OCI-LY7 (cell line): ENCODE data around the gene RGS8. TPM values are rescaled to one million over a fixed set of nuclear protein-coding genes. Genes with fewer than 3 reads are reported as not detected.

ENCODE experiments used
- BruUV-seq: library from RNA; stranded (reverse); fragments of 400-500 nt; replicated peaks from 2 replicates; lab custom pipeline; 2021; lab: Mats Ljungman, UMichigan
- CTCF ChIA-PET: fragments of 300-600 bp; sonication (Branson Sonifier 250); formaldehyde crosslinking; loops from one replicate; lab custom pipeline; 2022; ENCODE audit warnings: antibody characterized with exemption; ENCODE audit not compliant: unreplicated experiment; lab: Charles Lee
- POLR2A ChIA-PET: fragments of 300-600 bp; sonication (Branson Sonifier 250); formaldehyde crosslinking; loops from one replicate; lab custom pipeline; 2022; ENCODE audit warnings: antibody characterized with exemption; lab: Charles Lee
- DNase-seq: peaks from one replicate; pipeline ENCODE4 v3.0.0-alpha.2; 2015; ENCODE audit warnings: low spot score
- H2AFZ ChIP-seq: fragments of 200-600 bp; sonication (generic), shearing (Covaris generic); 2 replicates; pipeline ENCODE4 v1.6.1; 2014; ENCODE audit warnings: mild to moderate bottlenecking, antibody characterized with exemption, low read length, moderate library complexity
- H3K27ac ChIP-seq: fragments of 200-600 bp; sonication (generic); 2 replicates; pipeline ENCODE4 v1.5.1; 2014; ENCODE audit warnings: mixed run types, low read depth, mild to moderate bottlenecking, moderate library complexity, low read length, inconsistent platforms; ENCODE audit not compliant: poor library complexity, severe bottlenecking
- H3K36me3 ChIP-seq: fragments of 200-600 bp; sonication (generic); 2 replicates; pipeline ENCODE4 v1.6.1; 2014; ENCODE audit warnings: mild to moderate bottlenecking, antibody characterized with exemption, low read length, moderate library complexity, mixed read lengths; ENCODE audit not compliant: insufficient read depth
- H3K4me1 ChIP-seq: fragments of 200-600 bp; sonication (generic); 2 replicates; pipeline ENCODE4 v1.5.1; 2014; ENCODE audit warnings: mild to moderate bottlenecking, low read length; ENCODE audit not compliant: insufficient read depth, poor library complexity, severe bottlenecking
- H3K4me2 ChIP-seq: fragments of 200-600 bp; sonication (generic); 2 replicates; pipeline ENCODE4 v1.6.1; 2014; ENCODE audit warnings: mild to moderate bottlenecking, low read length
- H3K4me3 ChIP-seq: fragments of 200-600 bp; sonication (generic); 2 replicates; pipeline ENCODE4 v1.5.1; 2014; ENCODE audit warnings: mild to moderate bottlenecking, low read depth, low read length; ENCODE audit not compliant: poor library complexity, severe bottlenecking
- H3K79me2 ChIP-seq: fragments of 200-600 bp; sonication (generic); 2 replicates; pipeline ENCODE4 v1.6.1; 2016; ENCODE audit warnings: low read depth, mild to moderate bottlenecking, low read length, moderate library complexity, mixed read lengths; ENCODE audit not compliant: insufficient read depth
- H3K9me2 ChIP-seq: fragments of 200-600 bp; sonication (generic); 2 replicates; pipeline ENCODE4 v1.6.1; 2016; ENCODE audit warnings: mild to moderate bottlenecking, low read length, mixed read lengths; ENCODE audit not compliant: insufficient read depth
- H3K9me3 ChIP-seq: fragments of 200-600 bp; sonication (generic); 2 replicates; pipeline ENCODE4 v1.6.1; 2014; ENCODE audit warnings: mild to moderate bottlenecking, mixed run types, low read length, mixed read lengths
- H4K20me1 ChIP-seq: fragments of 200-600 bp; sonication (generic); 2 replicates; pipeline ENCODE4 v1.6.1; 2014; ENCODE audit warnings: mild to moderate bottlenecking, antibody characterized with exemption, low read length, moderate library complexity, mixed read lengths; ENCODE audit not compliant: insufficient read depth
- EZH2phosphoT487 ChIP-seq: fragments of 200-600 bp; sonication (generic); IDR thresholded peaks from 2 replicates; pipeline ENCODE4 v1.6.1; 2018; ENCODE audit warnings: low read depth, borderline replicate concordance, mild to moderate bottlenecking, mixed run types, antibody characterized with exemption, low read length, moderate library complexity, mixed read lengths
- intact Hi-C: fragments of 100-400 bp; cut with micrococcal nuclease; formaldehyde crosslinking; loops from one replicate; pipeline ENCODE4 v1.10.0; 2022; ENCODE audit not compliant: unreplicated experiment
- total RNA-seq, 2 experiments: library from RNA; depleted of rRNA in 1 of 2; stranded (reverse); fragments of >200 nt in 1 of 2; shearing (Covaris generic) in 1 of 2; gene quantifications; 2 replicates each; pipeline ENCODE4 v1.2.3, GENCODE V29; 2014 to 2022
- TF ChIP-seq, protein P1 (sequence below): fragments of 200-600 bp; sonication (generic); conservative IDR thresholded peaks from 2 replicates; pipeline ENCODE4 v1.5.1; 2014; ENCODE audit warnings: mild to moderate bottlenecking, antibody characterized with exemption, low read length, moderate library complexity, mixed read lengths

Gene RGS8
- total RNA-seq, 2 experiments from 2014 or later: 1.2 TPM; not detected in 1

DNA sequence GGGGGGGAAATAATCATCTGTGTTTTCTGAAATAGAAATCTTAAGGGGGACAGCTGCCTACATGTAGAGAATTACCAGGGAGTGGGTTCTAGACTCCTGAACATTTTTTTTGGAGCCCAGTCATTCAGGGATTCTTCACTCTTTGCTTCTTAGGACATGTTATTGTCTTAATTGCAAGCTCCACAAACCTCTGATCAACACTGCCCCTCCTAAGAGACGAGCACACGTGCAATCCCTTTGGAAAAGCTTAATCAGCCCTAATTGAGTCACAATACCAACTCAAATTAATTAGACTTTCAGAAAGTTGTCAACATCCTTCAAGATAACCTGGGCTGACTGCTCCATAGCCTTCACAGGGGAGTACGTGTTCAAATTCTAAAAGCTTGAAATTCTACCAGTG, 21.4 kb downstream of the RGS8 start:
- Histone ChIP-seq H3K9me2 (no peaks in the 10 kb centered on the region), H3K79me2 (no peaks in the 10 kb centered on the region), H3K36me3 (no peaks in the 10 kb centered on the region), H2AFZ (no peak overlapping the region; the same call in 1 of the 2 replicates), H3K27ac (no peak overlapping the region), H3K4me2 (no peak overlapping the region), H4K20me1 (no peaks in the 10 kb centered on the region), H3K4me1 (peaks cover 36% of the 10 kb centered on the region), H3K4me3 (no peak overlapping the region), H3K9me3 (no peaks in the 10 kb centered on the region)
- TF ChIP-seq EZH2phosphoT487: no peak
- TF ChIP-seq, protein P1, sequence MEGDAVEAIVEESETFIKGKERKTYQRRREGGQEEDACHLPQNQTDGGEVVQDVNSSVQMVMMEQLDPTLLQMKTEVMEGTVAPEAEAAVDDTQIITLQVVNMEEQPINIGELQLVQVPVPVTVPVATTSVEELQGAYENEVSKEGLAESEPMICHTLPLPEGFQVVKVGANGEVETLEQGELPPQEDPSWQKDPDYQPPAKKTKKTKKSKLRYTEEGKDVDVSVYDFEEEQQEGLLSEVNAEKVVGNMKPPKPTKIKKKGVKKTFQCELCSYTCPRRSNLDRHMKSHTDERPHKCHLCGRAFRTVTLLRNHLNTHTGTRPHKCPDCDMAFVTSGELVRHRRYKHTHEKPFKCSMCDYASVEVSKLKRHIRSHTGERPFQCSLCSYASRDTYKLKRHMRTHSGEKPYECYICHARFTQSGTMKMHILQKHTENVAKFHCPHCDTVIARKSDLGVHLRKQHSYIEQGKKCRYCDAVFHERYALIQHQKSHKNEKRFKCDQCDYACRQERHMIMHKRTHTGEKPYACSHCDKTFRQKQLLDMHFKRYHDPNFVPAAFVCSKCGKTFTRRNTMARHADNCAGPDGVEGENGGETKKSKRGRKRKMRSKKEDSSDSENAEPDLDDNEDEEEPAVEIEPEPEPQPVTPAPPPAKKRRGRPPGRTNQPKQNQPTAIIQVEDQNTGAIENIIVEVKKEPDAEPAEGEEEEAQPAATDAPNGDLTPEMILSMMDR: no peak
- intact Hi-C loops: no loop called here
- BruUV-seq: no TSS peak
- ChIA-PET CTCF (interaction anchor here (1.0 kb wide), 1 partner anchor 9 kb away, joined by 4 read pairs; no protein-coding TSS in a partner anchor), POLR2A (interaction anchor here (0.6 to 8.2 kb wide), 8 partner anchors 10 to 127 kb away, joined by 3 to 54 read pairs (median 6); partner anchors contain the start of genes NPL and RGS16)
- DNase-seq: no peak

DNA sequence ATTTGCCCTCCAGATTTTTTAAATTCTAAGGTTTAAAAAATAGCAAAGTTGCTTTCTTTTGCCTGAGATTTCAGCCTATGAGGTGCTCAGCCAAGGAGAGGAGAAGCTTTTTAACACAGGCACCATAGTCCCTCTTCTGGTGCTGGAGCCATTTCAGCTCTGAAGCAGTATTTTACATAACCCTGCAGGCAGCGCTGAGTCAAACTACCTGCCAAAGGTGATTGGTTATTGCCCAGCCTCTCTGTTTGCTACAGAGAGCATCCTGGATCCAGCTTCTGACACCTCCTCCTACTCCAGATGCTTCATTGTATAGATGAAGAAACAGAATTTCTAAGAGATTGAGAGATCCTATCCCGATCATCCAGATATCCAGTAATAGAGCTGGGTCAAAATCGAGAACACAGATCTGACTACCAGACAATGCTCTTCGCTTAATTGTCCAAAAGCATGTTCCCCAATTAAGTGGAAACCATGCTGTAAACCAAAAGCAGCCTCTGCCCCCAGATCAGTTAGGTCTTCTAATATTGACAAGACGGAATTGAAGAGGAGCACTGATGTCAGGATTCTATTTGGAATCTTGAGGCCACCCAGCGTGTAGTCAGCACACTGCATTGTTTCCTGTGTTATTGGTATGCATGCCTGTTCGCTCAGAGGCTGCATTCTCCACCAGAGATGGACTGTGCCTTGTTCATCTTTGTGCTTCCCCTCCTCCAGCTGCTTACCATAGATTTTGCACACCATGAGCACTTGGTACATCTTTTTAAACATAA, 22.1 kb downstream of the RGS8 start:
- Histone ChIP-seq H3K4me3 (no peak overlapping the region), H3K4me1 (peaks cover 40% of the 10 kb centered on the region), H2AFZ (peak overlapping the region; percentile 53; the same call in 1 of the 2 replicates), H3K4me2 (no peak overlapping the region), H3K27ac (no peak overlapping the region), H3K9me3 (no peaks in the 10 kb centered on the region), H3K79me2 (no peaks in the 10 kb centered on the region), H3K36me3 (no peaks in the 10 kb centered on the region), H3K9me2 (no peaks in the 10 kb centered on the region), H4K20me1 (no peaks in the 10 kb centered on the region)
- BruUV-seq: no TSS peak
- no peak for TF ChIP-seq EZH2phosphoT487
- TF ChIP-seq, protein P1: peak; percentile 47; the same call in 1 of the 2 replicates
- ChIA-PET POLR2A (interaction anchor here (0.6 to 8.2 kb wide), 10 partner anchors 8 to 57 kb away, joined by 3 to 54 read pairs (median 6); partner anchors contain the start of gene RGS16), CTCF (interaction anchor here (1.0 kb wide), 1 partner anchor 10 kb away, joined by 4 read pairs; no protein-coding TSS in a partner anchor)
- DNase-seq: peak; percentile 24
- intact Hi-C loops: no loop called here
